Measurements from ENCODE around the gene KRT16. TPM values are rescaled to one million over a fixed set of nuclear protein-coding genes. Genes with fewer than 3 reads are reported as not detected.

Gene KRT16
- polyA plus RNA-seq, 3 donors: not detected

GRCh38 chr17:41594363-41594915 lies 18.1 kb downstream of the KRT16 start:
- Histone ChIP-seq H3K9me3 (replicated peaks in 1 of 2; ENCODE audit: control insufficient read depth in 1 of 2, insufficient read depth in 1 of 2, low read length in 2 of 2) (no peaks in the 10 kb centered on the region), H2AFZ (ENCODE audit: insufficient read depth, low read depth, low read length, poor library complexity, severe bottlenecking) (no peak overlapping the region), H3K4me3 (replicated peaks in 1 of 3; ENCODE audit: low read depth in 2 of 3, low read length in 3 of 3) (no peak overlapping the region), H3K9ac (ENCODE audit: insufficient read depth, low read length, poor library complexity, severe bottlenecking) (no peak overlapping the region), H3K36me3 (replicated peaks in 1 of 2; ENCODE audit: control insufficient read depth in 1 of 2, insufficient read depth in 2 of 2, low read length in 2 of 2) (no peaks in the 10 kb centered on the region), H3K27ac (ENCODE audit: low read depth in 1 of 2, low read length in 2 of 2) (no peak overlapping the region), H4K20me1 (ENCODE audit: insufficient read depth, low read length) (no peaks in the 10 kb centered on the region), H3K4me2 (replicated peaks; ENCODE audit: extremely low read depth, low read length, poor library complexity, severe bottlenecking) (no peak overlapping the region), H3K4me1 (ENCODE audit: control insufficient read depth in 1 of 2, insufficient read depth in 2 of 2, low read length in 2 of 2) (no peaks in the 10 kb centered on the region), H3K79me2 (ENCODE audit: insufficient read depth, low read length) (no peaks in the 10 kb centered on the region), H3K27me3 (ENCODE audit: control insufficient read depth in 2 of 2, insufficient read depth in 2 of 2, low read length in 2 of 2) (no peaks in the 10 kb centered on the region)
- intact Hi-C loops (cut with micrococcal nuclease): no loop called here
- Mint-ChIP-seq H3K27ac (no peak overlapping the region), H3K9me3 (peaks cover 0 to 6% (median 0%) of the 10 kb centered on the region in 7 donors), H3K4me3 (no peak overlapping the region), H3K4me1 (no peaks in the 10 kb centered on the region), H3K27me3 (ENCODE audit: low read depth in 3 of 3) (peaks cover 2 to 10% (median 7%) of the 10 kb centered on the region in 3 donors), H3K36me3 (no peaks in the 10 kb centered on the region)
- no peak for TF ChIP-seq CTCF (IDR thresholded peaks at IDR 0.05)
- 83% methylated on average over 3 of the region's 3 CpGs for WGBS (ENCODE audit: insufficient coverage)
- DNase-seq: no peak

- H3K4me1 Mint-ChIP-seq: no peaks in the 10 kb centered on the region
- Histone ChIP-seq H3K36me3 (replicated peaks in 1 of 2; ENCODE audit: control insufficient read depth in 1 of 2, insufficient read depth in 2 of 2, low read length in 2 of 2) (no peaks in the 10 kb centered on the region), H3K9me3 (replicated peaks in 1 of 2; ENCODE audit: control insufficient read depth in 1 of 2, insufficient read depth in 1 of 2, low read length in 2 of 2) (no peaks in the 10 kb centered on the region), H4K20me1 (ENCODE audit: insufficient read depth, low read length) (no peaks in the 10 kb centered on the region), H2AFZ (ENCODE audit: insufficient read depth, low read depth, low read length, poor library complexity, severe bottlenecking) (no peak overlapping the region), H3K4me1 (ENCODE audit: control insufficient read depth in 1 of 2, insufficient read depth in 2 of 2, low read length in 2 of 2) (no peaks in the 10 kb centered on the region), H3K27ac (ENCODE audit: low read depth in 1 of 2, low read length in 2 of 2) (no peak overlapping the region), H3K27me3 (ENCODE audit: control insufficient read depth in 2 of 2, insufficient read depth in 2 of 2, low read length in 2 of 2) (no peaks in the 10 kb centered on the region), H3K4me2 (replicated peaks; ENCODE audit: extremely low read depth, low read length, poor library complexity, severe bottlenecking) (no peak overlapping the region), H3K4me3 (replicated peaks in 1 of 3; ENCODE audit: low read depth in 2 of 3, low read length in 3 of 3) (no peak overlapping the region), H3K9ac (ENCODE audit: insufficient read depth, low read length, poor library complexity, severe bottlenecking) (no peak overlapping the region), H3K79me2 (ENCODE audit: insufficient read depth, low read length) (no peaks in the 10 kb centered on the region)
- peaks cover 0 to 3% (median 0%) of the 10 kb centered on the region in 7 donors for H3K9me3 Mint-ChIP-seq
- 86% methylated on average over 5 of the region's 8 CpGs for WGBS (ENCODE audit: insufficient coverage)
- TF ChIP-seq CTCF (IDR thresholded peaks at IDR 0.05): no peak
- DNase-seq: no peak
- intact Hi-C loops (cut with micrococcal nuclease): no loop called here
- no peak overlapping the region for H3K4me3 Mint-ChIP-seq
- H3K36me3 Mint-ChIP-seq: no peaks in the 10 kb centered on the region
- no peak overlapping the region for H3K27ac Mint-ChIP-seq
- H3K27me3 Mint-ChIP-seq (ENCODE audit: low read depth in 3 of 3): peaks cover 5 to 11% (median 7%) of the 10 kb centered on the region in 3 donors
Observed at GRCh38 chr17:41593306-41593981, 19.1 kb downstream of the KRT16 start.

Data from CD14-positive monocyte (primary cell).